Loucy (cell line): ENCODE measurements around the gene ITGA11.

Experiments used
- H2AFZ ChIP-seq: fragments of 200-600 bp; sonication (generic); 2 replicates; pipeline ENCODE4 v1.6.0; 2016; ENCODE audit warnings: antibody characterized with exemption, mild to moderate bottlenecking, low read length, moderate library complexity
- H3F3A ChIP-seq: fragments of 200-600 bp; 2 replicates; pipeline ENCODE4 v1.6.0; 2016; ENCODE audit warnings: antibody characterized with exemption, low read depth, mild to moderate bottlenecking
- H3K27me3 ChIP-seq: fragments of 200-600 bp; sonication (generic); 2 replicates; pipeline ENCODE4 v1.6.1; 2014; ENCODE audit warnings: low read length, mild to moderate bottlenecking; ENCODE audit not compliant: insufficient read depth, poor library complexity, severe bottlenecking
- H3K36me3 ChIP-seq: fragments of 200-600 bp; sonication (generic); 2 replicates; pipeline ENCODE4 v1.6.1; 2016; ENCODE audit warnings: low read length; ENCODE audit not compliant: insufficient read depth
- H3K4me1 ChIP-seq: fragments of 200-600 bp; sonication (generic); 2 replicates; pipeline ENCODE4 v1.5.1; 2014; ENCODE audit warnings: low read length, mild to moderate bottlenecking; ENCODE audit not compliant: insufficient read depth, poor library complexity, severe bottlenecking
- H3K4me2 ChIP-seq: fragments of 200-600 bp; sonication (generic); 2 replicates; pipeline ENCODE4 v1.6.0; 2014; ENCODE audit warnings: antibody characterized with exemption, low read length, low read depth, mild to moderate bottlenecking; ENCODE audit not compliant: poor library complexity, severe bottlenecking
- H3K4me3 ChIP-seq: fragments of 200-600 bp; sonication (generic); 2 replicates; pipeline ENCODE4 v1.5.1; 2014; ENCODE audit warnings: low read length, mild to moderate bottlenecking, mixed read lengths; ENCODE audit not compliant: poor library complexity, severe bottlenecking
- H3K79me2 ChIP-seq: fragments of 200-600 bp; sonication (generic); 2 replicates; pipeline ENCODE4 v1.6.1; 2014; ENCODE audit warnings: low read length; ENCODE audit not compliant: insufficient read depth
- H3K9ac ChIP-seq: fragments of 200-600 bp; sonication (generic); 2 replicates; pipeline ENCODE4 v1.6.0; 2014; ENCODE audit warnings: mild to moderate bottlenecking, low read depth, low read length, moderate library complexity; ENCODE audit not compliant: poor library complexity, severe bottlenecking
- H3K9me2 ChIP-seq: fragments of 200-600 bp; sonication (generic); replicated peaks from 2 replicates; pipeline ENCODE4 v1.6.1; 2016; ENCODE audit warnings: low read depth, low read length, mixed read lengths
- H3K9me3 ChIP-seq: fragments of 200-600 bp; sonication (generic); 2 replicates; pipeline ENCODE4 v1.6.1; 2014; ENCODE audit warnings: mild to moderate bottlenecking, antibody characterized with exemption, low read length, low read depth; ENCODE audit not compliant: insufficient read depth
- H4K20me1 ChIP-seq: fragments of 200-600 bp; sonication (generic); 2 replicates; pipeline ENCODE4 v1.6.0; 2014; ENCODE audit warnings: antibody characterized with exemption, low read length, mild to moderate bottlenecking; ENCODE audit not compliant: insufficient read depth, poor library complexity, severe bottlenecking
- EZH2phosphoT487 ChIP-seq: fragments of 200-600 bp; IDR thresholded peaks from 2 replicates; pipeline ENCODE4 v1.6.1; 2018; ENCODE audit warnings: antibody characterized with exemption, mild to moderate bottlenecking, moderate library complexity, borderline replicate concordance
- TF ChIP-seq, protein P1 (sequence below): fragments of 200-600 bp; sonication (generic); conservative IDR thresholded peaks from 2 replicates; pipeline ENCODE4 v1.5.1; 2014; ENCODE audit warnings: mild to moderate bottlenecking, antibody characterized with exemption, low read length

ITGA11 gene

DNA sequence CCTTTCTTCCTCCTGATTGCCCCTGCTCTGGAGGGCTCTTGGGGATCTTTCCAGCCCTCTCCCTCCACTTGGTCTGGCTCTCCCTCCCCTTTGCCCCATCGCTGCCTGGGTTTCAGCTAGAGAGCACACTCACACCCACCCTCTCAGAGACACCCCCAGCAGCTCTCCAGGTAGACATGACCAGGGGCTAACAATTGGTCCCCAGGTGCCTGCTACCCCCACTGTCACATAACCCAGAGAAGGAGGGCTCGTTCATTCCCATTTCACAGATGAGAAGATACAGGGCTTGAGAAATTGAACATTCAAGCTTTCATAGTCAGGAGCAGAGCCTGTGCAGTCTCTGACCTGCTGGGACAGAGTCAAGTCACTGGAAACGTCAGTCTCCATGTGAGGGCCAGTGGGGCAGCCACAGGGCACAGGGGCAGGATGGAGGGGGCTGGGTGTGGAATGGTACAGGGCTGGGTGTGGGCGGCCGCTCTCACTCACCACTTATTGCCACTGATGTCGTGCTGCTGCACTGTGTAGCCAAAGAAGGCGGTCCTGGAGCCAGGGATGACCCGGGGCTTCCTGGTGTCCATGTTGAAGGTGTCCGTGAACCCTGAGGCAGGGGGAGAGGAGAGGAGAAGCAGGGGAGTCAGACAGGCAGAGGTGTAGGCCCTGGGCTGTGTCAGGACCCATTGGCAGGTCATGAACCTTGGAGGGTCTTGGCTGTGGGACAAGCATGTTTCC lies 29.4 kb downstream of the ITGA11 start:
- no peak overlapping the region for H3K4me3 ChIP-seq
- no peaks in the 10 kb centered on the region for H3K79me2 ChIP-seq
- H2AFZ ChIP-seq: no peak overlapping the region
- TF ChIP-seq, protein P1, sequence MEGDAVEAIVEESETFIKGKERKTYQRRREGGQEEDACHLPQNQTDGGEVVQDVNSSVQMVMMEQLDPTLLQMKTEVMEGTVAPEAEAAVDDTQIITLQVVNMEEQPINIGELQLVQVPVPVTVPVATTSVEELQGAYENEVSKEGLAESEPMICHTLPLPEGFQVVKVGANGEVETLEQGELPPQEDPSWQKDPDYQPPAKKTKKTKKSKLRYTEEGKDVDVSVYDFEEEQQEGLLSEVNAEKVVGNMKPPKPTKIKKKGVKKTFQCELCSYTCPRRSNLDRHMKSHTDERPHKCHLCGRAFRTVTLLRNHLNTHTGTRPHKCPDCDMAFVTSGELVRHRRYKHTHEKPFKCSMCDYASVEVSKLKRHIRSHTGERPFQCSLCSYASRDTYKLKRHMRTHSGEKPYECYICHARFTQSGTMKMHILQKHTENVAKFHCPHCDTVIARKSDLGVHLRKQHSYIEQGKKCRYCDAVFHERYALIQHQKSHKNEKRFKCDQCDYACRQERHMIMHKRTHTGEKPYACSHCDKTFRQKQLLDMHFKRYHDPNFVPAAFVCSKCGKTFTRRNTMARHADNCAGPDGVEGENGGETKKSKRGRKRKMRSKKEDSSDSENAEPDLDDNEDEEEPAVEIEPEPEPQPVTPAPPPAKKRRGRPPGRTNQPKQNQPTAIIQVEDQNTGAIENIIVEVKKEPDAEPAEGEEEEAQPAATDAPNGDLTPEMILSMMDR: no peak
- no peak for TF ChIP-seq EZH2phosphoT487
- no peak overlapping the region for H3K9ac ChIP-seq
- H3K4me2 ChIP-seq: no peak overlapping the region
- no peaks in the 10 kb centered on the region for H3K27me3 ChIP-seq
- H3F3A ChIP-seq: no peaks in the 10 kb centered on the region
- H3K9me2 ChIP-seq: no peaks in the 10 kb centered on the region
- H3K36me3 ChIP-seq: no peaks in the 10 kb centered on the region
- peaks cover 6% of the 10 kb centered on the region for H3K4me1 ChIP-seq
- no peaks in the 10 kb centered on the region for H4K20me1 ChIP-seq
- no peaks in the 10 kb centered on the region for H3K9me3 ChIP-seq

DNA sequence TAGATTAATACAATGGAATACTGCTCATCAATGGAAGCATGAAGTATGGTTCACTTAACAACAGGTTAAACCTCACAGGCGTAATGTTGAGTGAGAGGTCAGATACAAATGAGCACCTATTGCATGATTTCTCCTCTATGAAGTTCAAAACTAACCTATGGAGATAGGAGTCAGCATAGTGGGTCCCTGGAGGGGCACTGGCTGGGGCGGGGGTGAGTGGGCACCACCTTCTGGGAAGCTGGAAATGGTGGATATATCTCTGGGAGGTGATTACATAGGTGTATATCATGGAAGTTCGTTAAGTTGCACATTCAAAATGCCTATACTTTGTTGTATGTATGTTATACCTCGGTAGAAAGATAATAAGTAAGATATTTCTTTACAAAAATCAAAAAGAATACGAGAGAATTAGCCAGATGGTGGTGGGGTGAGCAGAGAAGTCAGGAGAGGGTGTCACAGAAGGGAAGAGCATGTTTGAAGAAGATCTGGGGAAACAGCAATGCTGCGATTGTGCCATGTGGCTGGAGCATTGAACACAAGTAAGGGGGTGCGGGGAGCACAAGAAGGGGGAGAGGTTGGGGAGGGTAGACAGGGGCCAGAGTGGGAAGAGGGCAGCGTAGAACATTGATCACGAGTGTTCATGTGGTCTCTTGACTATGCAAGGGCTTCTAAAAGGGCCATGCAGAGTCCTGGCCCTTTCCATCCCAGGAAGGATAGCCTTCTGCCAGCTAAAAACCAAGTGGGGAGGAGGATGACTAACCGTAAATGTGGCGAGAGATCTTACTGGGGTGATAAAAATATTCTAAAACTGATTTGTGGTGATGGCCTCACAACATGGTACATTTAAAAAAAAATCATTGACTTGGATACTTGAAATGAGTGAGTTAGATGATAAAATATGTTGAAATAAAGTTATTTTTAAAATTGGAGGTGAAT lies 30.2 kb downstream of the ITGA11 start:
- H3K4me1 ChIP-seq: peaks cover 6% of the 10 kb centered on the region
- no peaks in the 10 kb centered on the region for H3K9me3 ChIP-seq
- H3K9me2 ChIP-seq: no peaks in the 10 kb centered on the region
- TF ChIP-seq EZH2phosphoT487: no peak
- TF ChIP-seq, protein P1: no peak
- H3K4me2 ChIP-seq: no peak overlapping the region
- H3K4me3 ChIP-seq: no peak overlapping the region
- H4K20me1 ChIP-seq: no peaks in the 10 kb centered on the region
- H3F3A ChIP-seq: no peaks in the 10 kb centered on the region
- H3K27me3 ChIP-seq: no peaks in the 10 kb centered on the region
- no peak overlapping the region for H3K9ac ChIP-seq
- H2AFZ ChIP-seq: no peak overlapping the region
- no peaks in the 10 kb centered on the region for H3K36me3 ChIP-seq
- H3K79me2 ChIP-seq: no peaks in the 10 kb centered on the region

DNA sequence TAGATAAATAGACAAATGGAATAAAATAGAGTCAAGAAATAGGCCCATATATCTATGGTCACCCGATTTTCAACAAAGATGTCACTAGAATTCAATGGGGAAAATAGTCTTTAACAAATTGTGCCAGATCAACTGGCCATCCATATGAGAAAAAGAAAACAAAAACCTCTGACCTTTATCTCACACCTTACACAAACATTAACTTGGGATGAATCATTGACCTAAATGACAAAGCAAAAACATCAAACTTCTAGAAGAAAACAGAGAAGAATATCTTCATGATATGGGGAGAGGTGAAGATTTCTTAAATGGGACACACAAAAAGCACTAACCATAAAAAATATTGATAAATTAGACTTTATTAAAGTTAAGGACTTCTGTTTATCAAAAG lies 31.9 kb downstream of the ITGA11 start:
- Histone ChIP-seq H3K9me2 (no peaks in the 10 kb centered on the region), H3K9ac (no peak overlapping the region), H3F3A (no peaks in the 10 kb centered on the region), H3K4me2 (no peak overlapping the region), H3K4me1 (no peaks in the 10 kb centered on the region), H3K9me3 (no peaks in the 10 kb centered on the region), H3K36me3 (no peaks in the 10 kb centered on the region), H3K4me3 (no peak overlapping the region), H3K79me2 (no peaks in the 10 kb centered on the region), H3K27me3 (no peaks in the 10 kb centered on the region), H4K20me1 (no peaks in the 10 kb centered on the region), H2AFZ (no peak overlapping the region)
- no peak for TF ChIP-seq EZH2phosphoT487
- TF ChIP-seq, protein P1: no peak
